SK-N-SH (cell line): ENCODE results near the gene HDGFL3. TPM values are rescaled to one million over a fixed set of nuclear protein-coding genes. Genes with fewer than 3 reads are reported as not detected.

Source experiments
- CTCF ChIA-PET: fragments of 300-600, 350-600 bp; formaldehyde crosslinking; extraction: SDS; loops from one replicate; lab custom pipeline; 2021; lab: Yijun Ruan, JAX
- POLR2A ChIA-PET: fragments of 350-600 bp; sonication (Branson Sonifier 250); formaldehyde crosslinking; extraction: SDS; loops from one replicate; lab custom pipeline; 2020; ENCODE audit warnings: antibody characterized with exemption, inconsistent platforms; lab: Yijun Ruan, JAX
- DNase-seq: peaks from one replicate; pipeline ENCODE4 v3.0.0; 2012
- H2AFZ ChIP-seq: fragments of 200-600 bp; sonication (generic); 2 replicates; pipeline ENCODE4 v1.8.1; 2016; ENCODE audit warnings: antibody characterized with exemption, mild to moderate bottlenecking, low read depth
- H3F3A ChIP-seq: fragments of 200-600 bp; sonication (generic); replicated peaks from 2 replicates; pipeline ENCODE3; 2016; ENCODE audit warnings: antibody characterized with exemption, mild to moderate bottlenecking; ENCODE audit not compliant: insufficient read depth
- H3K27ac ChIP-seq, 2 experiments: fragments of 200-500 bp in 1 of 2; fragments of 200-600 bp in 1 of 2; sonication (Bioruptor generic) in 1 of 2; sonication (generic), shearing (Covaris generic) in 1 of 2; 2 replicates each; pipeline versions ENCODE4 v1.5.1 to v1.6.1; 2014 to 2016; ENCODE audit warnings: low read depth in 2 of 2, inconsistent platforms in 1 of 2, low read length in 1 of 2, mild to moderate bottlenecking in 1 of 2, mixed read lengths in 1 of 2
- H3K27me3 ChIP-seq: fragments of 200-600 bp; sonication (generic), shearing (Covaris generic); 2 replicates; pipeline ENCODE4 v1.6.1; 2016; ENCODE audit warnings: mixed run types; ENCODE audit not compliant: insufficient read depth
- H3K36me3 ChIP-seq, 2 experiments: fragments of 200-500 bp in 1 of 2; fragments of 200-600 bp in 1 of 2; sonication (Bioruptor generic) in 1 of 2; sonication (generic) in 1 of 2; replicated peaks in 1 of 2; 2 replicates each; pipeline versions ENCODE3 to v1.5.1; 2014 to 2016; ENCODE audit warnings: low read length in 1 of 2, mild to moderate bottlenecking in 1 of 2; ENCODE audit not compliant: insufficient read depth in 2 of 2, control insufficient read depth in 1 of 2
- H3K4me1 ChIP-seq, 2 experiments: fragments of 200-500 bp in 1 of 2; fragments of 200-600 bp in 1 of 2; sonication (Bioruptor generic) in 1 of 2; sonication (generic), shearing (Covaris generic) in 1 of 2; 2 replicates each; pipeline versions ENCODE4 v1.5.1 to v1.6.1; 2014 to 2016; ENCODE audit warnings: low read depth in 1 of 2, low read length in 1 of 2, mixed run types in 1 of 2; ENCODE audit not compliant: insufficient read depth in 2 of 2, control insufficient read depth in 1 of 2
- H3K4me2 ChIP-seq: fragments of 200-600 bp; sonication (generic), shearing (Covaris generic); 2 replicates; pipeline ENCODE4 v1.6.1; 2017; ENCODE audit warnings: mixed run types
- H3K4me3 ChIP-seq, 2 experiments: fragments of 200-500 bp in 1 of 2; fragments of 200-600 bp in 1 of 2; sonication (Bioruptor generic) in 1 of 2; sonication (generic), shearing (Covaris generic) in 1 of 2; 2 replicates each; pipeline versions ENCODE4 v1.5.1 to v1.8.1; 2014 to 2016; ENCODE audit warnings: low read depth in 2 of 2, inconsistent platforms in 1 of 2, low read length in 1 of 2, mild to moderate bottlenecking in 1 of 2, mixed read lengths in 1 of 2, moderate library complexity in 1 of 2
- H3K79me2 ChIP-seq: fragments of 200-600 bp; sonication (generic); 2 replicates; pipeline ENCODE4 v1.8.1; 2017; ENCODE audit warnings: mild to moderate bottlenecking; ENCODE audit not compliant: insufficient read depth
- H3K9ac ChIP-seq: fragments of 200-600 bp; sonication (generic); 2 replicates; pipeline ENCODE4 v1.6.1; 2017; ENCODE audit warnings: mixed run types
- H3K9me2 ChIP-seq: fragments of 200-600 bp; sonication (generic); 2 replicates; pipeline ENCODE4 v1.6.1; 2017; ENCODE audit warnings: mixed run types
- H3K9me3 ChIP-seq: fragments of 200-600 bp; sonication (generic); 2 replicates; pipeline ENCODE4 v1.6.1; 2017; ENCODE audit warnings: mixed run types, mild to moderate bottlenecking, moderate library complexity
- H4K20me1 ChIP-seq: fragments of 200-600 bp; sonication (generic); 2 replicates; pipeline ENCODE4 v1.6.1; 2017; ENCODE audit warnings: mild to moderate bottlenecking, mixed run types; ENCODE audit not compliant: insufficient read depth
- CHD2 ChIP-seq: fragments of 150-350 bp; IDR thresholded peaks from 2 replicates; pipeline ENCODE4 v1.6.1; 2018; ENCODE audit warnings: low read length; ENCODE audit not compliant: partially characterized antibody
- ELF1 ChIP-seq: IDR thresholded peaks from 2 replicates; pipeline ENCODE4 v1.4.0; 2012
- EP300 ChIP-seq, 2 experiments: IDR thresholded peaks; 2 replicates each; pipeline versions ENCODE4 v1.4.0 to v1.6.1; 2012; ENCODE audit warnings: borderline replicate concordance in 1 of 2, low read depth in 1 of 2, low read length in 1 of 2
- FOSL2 ChIP-seq: IDR thresholded peaks from 2 replicates; pipeline ENCODE4 v1.4.0; 2012; ENCODE audit warnings: low read depth, mild to moderate bottlenecking, moderate library complexity, borderline replicate concordance
- FOXJ3 ChIP-seq: sonication (generic); formaldehyde crosslinking; IDR thresholded peaks from 2 replicates; pipeline ENCODE4 v1.5.1; 2020; ENCODE audit warnings: mild to moderate bottlenecking, missing genetic modification reagents
- FOXM1 ChIP-seq: IDR thresholded peaks from 2 replicates; pipeline ENCODE4 v1.4.0; 2012; ENCODE audit warnings: low read depth, mild to moderate bottlenecking
- JUND ChIP-seq: IDR thresholded peaks from 2 replicates; pipeline ENCODE4 v1.4.0; 2012
- MEF2A ChIP-seq: IDR thresholded peaks from 2 replicates; pipeline ENCODE4 v1.4.0; 2012; ENCODE audit warnings: low read depth, borderline replicate concordance
- NFIC ChIP-seq: IDR thresholded peaks from 2 replicates; pipeline ENCODE4 v1.4.0; 2012; ENCODE audit warnings: borderline replicate concordance
- PBX3 ChIP-seq: IDR thresholded peaks from 2 replicates; pipeline ENCODE4; 2012
- RAD21 ChIP-seq: IDR thresholded peaks from 2 replicates; pipeline ENCODE4 v1.6.1; 2012; ENCODE audit warnings: mild to moderate bottlenecking, low read length
- RCOR1 ChIP-seq: fragments of 150-350 bp; IDR thresholded peaks from 2 replicates; pipeline ENCODE4 v1.6.1; 2017; ENCODE audit warnings: antibody characterized with exemption, low read length
- RXRA ChIP-seq: IDR thresholded peaks from 2 replicates; pipeline ENCODE4 v1.4.0; 2012; ENCODE audit warnings: low read depth, mild to moderate bottlenecking, borderline replicate concordance
- SIN3A ChIP-seq: IDR thresholded peaks from 2 replicates; pipeline ENCODE4 v1.6.1; 2012; ENCODE audit warnings: low read depth, mild to moderate bottlenecking, low read length, moderate library complexity, borderline replicate concordance
- SMC3 ChIP-seq: IDR thresholded peaks from 2 replicates; pipeline ENCODE4 v1.6.1; 2012; ENCODE audit warnings: low read depth, low read length, improper control_type of control experiment
- TCF12 ChIP-seq: IDR thresholded peaks from 2 replicates; pipeline ENCODE4 v1.4.0; 2012
- TEAD4 ChIP-seq: IDR thresholded peaks from 2 replicates; pipeline ENCODE4 v1.4.0; 2012; ENCODE audit warnings: mild to moderate bottlenecking, borderline replicate concordance; ENCODE audit not compliant: insufficient read depth
- ZBTB33 ChIP-seq: IDR thresholded peaks from 2 replicates; pipeline ENCODE4 v1.4.0; 2012; ENCODE audit warnings: low read depth, borderline replicate concordance
- WGBS: methylation state at CpG from one replicate; pipeline ENCODE4 v1.1.6; 2017; ENCODE audit warnings: low lambda C conversion rate; 5-methylcytosine and 5-hydroxymethylcytosine counted together
- polyA plus RNA-seq, 3 experiments: library from polyadenylated mRNA; depleted of rRNA; stranded (reverse); fragments of >200 nt; gene quantifications; 2 replicates each; pipeline ENCODE4 v1.2.3, GENCODE V29; 2012
- TF ChIP-seq, protein P1 (sequence below): IDR thresholded peaks from 2 replicates; pipeline ENCODE4 v1.4.0; 2012; ENCODE audit warnings: low read depth, borderline replicate concordance
- TF ChIP-seq, protein P2 (sequence below): fragments of 150-350 bp; IDR thresholded peaks from 2 replicates; pipeline ENCODE4 v1.6.1; 2017; ENCODE audit warnings: antibody characterized with exemption, low read length, low read depth, borderline replicate concordance

Gene HDGFL3
- polyA plus RNA-seq, 1 of the 3 experiments (the other 2 are of a cell fraction) = 8.0 TPM

- no peak for TF ChIP-seq TEAD4
- TF ChIP-seq RAD21 = no peak
- no peak for TF ChIP-seq SMC3
- TF ChIP-seq, protein P1, sequence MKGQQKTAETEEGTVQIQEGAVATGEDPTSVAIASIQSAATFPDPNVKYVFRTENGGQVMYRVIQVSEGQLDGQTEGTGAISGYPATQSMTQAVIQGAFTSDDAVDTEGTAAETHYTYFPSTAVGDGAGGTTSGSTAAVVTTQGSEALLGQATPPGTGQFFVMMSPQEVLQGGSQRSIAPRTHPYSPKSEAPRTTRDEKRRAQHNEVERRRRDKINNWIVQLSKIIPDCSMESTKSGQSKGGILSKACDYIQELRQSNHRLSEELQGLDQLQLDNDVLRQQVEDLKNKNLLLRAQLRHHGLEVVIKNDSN = no peak
Observed at GRCh38 chr15:83106994-83107840, 100.4 kb downstream of the HDGFL3 start, which contains the start of gene TM6SF1 (continued).

- no peaks in the 10 kb centered on the region for H3K9me3 ChIP-seq
- no peak for DNase-seq
- no peak overlapping the region for H3K27ac ChIP-seq
- no peak for TF ChIP-seq ELF1
- TF ChIP-seq, protein P1 = no peak
- no peak for TF ChIP-seq JUND
- no peak for TF ChIP-seq ZBTB33
- TF ChIP-seq TCF12 = no peak
- no peak for TF ChIP-seq RAD21
- TF ChIP-seq CHD2 = no peak
- 86% methylated on average over 1 of the region's 1 CpG for WGBS
- H3K9ac ChIP-seq = no peak overlapping the region
- H4K20me1 ChIP-seq = no peaks in the 10 kb centered on the region
- ChIA-PET POLR2A (no interaction called here), CTCF (interaction anchor here (0.6 kb wide), 1 partner anchor 45 kb away, joined by 3 read pairs; no protein-coding TSS in a partner anchor)
- no peaks in the 10 kb centered on the region for H3F3A ChIP-seq
- no peak overlapping the region for H3K4me3 ChIP-seq
- no peak overlapping the region for H3K4me2 ChIP-seq
- H3K79me2 ChIP-seq = no peaks in the 10 kb centered on the region
- no peak overlapping the region for H2AFZ ChIP-seq
- no peaks in the 10 kb centered on the region for H3K36me3 ChIP-seq
- no peaks in the 10 kb centered on the region for H3K9me2 ChIP-seq
- peaks cover 21% of the 10 kb centered on the region; the same call in 1 of the 2 replicates for H3K27me3 ChIP-seq
- H3K4me1 ChIP-seq = peaks cover 0 to 10% of the 10 kb centered on the region in 2 experiments; a peak in 1 of 4 replicates
Observed at GRCh38 chr15:83105440-83105839, 102.2 kb downstream of the HDGFL3 start.

DNA sequence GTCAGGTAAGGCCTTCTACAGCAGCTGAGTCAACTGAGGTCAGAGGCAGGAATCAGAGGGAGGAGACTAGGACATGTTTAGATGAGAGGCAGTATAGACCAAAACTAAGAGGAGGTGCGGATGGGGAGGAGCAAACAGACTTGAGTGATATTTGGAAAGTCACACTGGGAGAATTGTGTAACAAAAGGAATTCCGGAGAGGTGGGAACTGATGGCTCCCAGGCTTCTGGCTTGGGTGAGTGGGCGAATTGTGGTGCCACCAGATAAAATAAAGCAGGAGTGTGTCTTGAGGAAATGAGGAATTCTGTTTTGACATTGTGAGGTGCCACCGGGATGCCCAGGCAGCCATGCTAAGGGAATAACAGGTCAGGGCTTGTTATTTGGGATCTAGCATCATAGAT is 103.5 kb downstream of the HDGFL3 start:
- H3K9me2 ChIP-seq = no peaks in the 10 kb centered on the region
- DNase-seq = no peak
- no peaks in the 10 kb centered on the region for H3F3A ChIP-seq
- peaks cover 0 to 10% of the 10 kb centered on the region in 2 experiments; a peak in 1 of 4 replicates for H3K4me1 ChIP-seq
- no peak overlapping the region for H3K4me3 ChIP-seq
- no peaks in the 10 kb centered on the region for H3K36me3 ChIP-seq
- no peak overlapping the region for H3K9ac ChIP-seq
- H3K27ac ChIP-seq = no peak overlapping the region
- WGBS = 67% methylated on average over 4 of the region's 4 CpGs
- POLR2A ChIA-PET = no interaction called here
- CTCF ChIA-PET = no interaction called here
- H3K9me3 ChIP-seq = no peaks in the 10 kb centered on the region
- H3K4me2 ChIP-seq = no peak overlapping the region
- H2AFZ ChIP-seq = no peak overlapping the region
- H4K20me1 ChIP-seq = no peaks in the 10 kb centered on the region
- H3K27me3 ChIP-seq = peaks cover 21% of the 10 kb centered on the region; the same call in 1 of the 2 replicates
- no peaks in the 10 kb centered on the region for H3K79me2 ChIP-seq
- TF ChIP-seq JUND = no peak
- TF ChIP-seq FOXJ3 (CRISPR knock-in tag) = no peak
- TF ChIP-seq FOXM1 = no peak
- TF ChIP-seq PBX3 = no peak
- no peak for TF ChIP-seq SIN3A
- TF ChIP-seq RXRA = no peak
- TF ChIP-seq NFIC = no peak
- TF ChIP-seq RCOR1 = no peak
- no peak for TF ChIP-seq ELF1
- TF ChIP-seq, protein P2, sequence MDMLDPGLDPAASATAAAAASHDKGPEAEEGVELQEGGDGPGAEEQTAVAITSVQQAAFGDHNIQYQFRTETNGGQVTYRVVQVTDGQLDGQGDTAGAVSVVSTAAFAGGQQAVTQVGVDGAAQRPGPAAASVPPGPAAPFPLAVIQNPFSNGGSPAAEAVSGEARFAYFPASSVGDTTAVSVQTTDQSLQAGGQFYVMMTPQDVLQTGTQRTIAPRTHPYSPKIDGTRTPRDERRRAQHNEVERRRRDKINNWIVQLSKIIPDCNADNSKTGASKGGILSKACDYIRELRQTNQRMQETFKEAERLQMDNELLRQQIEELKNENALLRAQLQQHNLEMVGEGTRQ = no peak
- no peak for TF ChIP-seq MEF2A
- TF ChIP-seq FOSL2 = no peak
- no peak for TF ChIP-seq EP300 (IDR thresholded peaks at IDR 0.05; ENCODE audit: borderline replicate concordance in 1 of 2, low read depth in 1 of 2, low read length in 1 of 2)
